ENCODE data around the gene TMEM52B. TPM values are rescaled to one million over a fixed set of nuclear protein-coding genes. Genes with fewer than 3 reads are reported as not detected.

TMEM52B gene
- total RNA-seq, 1 donor from 2014 or later = not detected

DNA sequence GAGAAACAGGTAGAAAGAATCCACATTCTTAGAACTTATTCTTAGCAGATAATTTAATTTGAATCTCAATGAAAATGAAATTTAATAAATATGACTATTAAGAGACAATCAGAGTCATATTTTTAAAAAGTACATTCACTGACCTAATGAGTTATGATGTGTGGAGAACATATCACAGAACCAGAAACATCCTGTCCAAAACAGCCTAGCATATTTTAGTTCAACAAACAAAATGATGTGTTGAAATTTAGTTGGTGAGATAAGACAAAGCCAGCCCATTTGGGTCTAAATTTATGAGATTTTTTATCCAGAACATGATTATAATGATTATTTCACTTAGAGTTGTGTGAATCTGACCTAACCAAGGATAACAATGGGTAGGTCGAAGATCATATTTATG is 59.7 kb downstream of the TMEM52B start:
- Mint-ChIP-seq H3K27ac (ENCODE audit: unreplicated experiment) (no peak overlapping the region), H3K27me3 (ENCODE audit: low read depth) (no peaks in the 10 kb centered on the region), H3K9me3 (peaks cover 10% of the 10 kb centered on the region), H3K36me3 (ENCODE audit: low read depth) (peaks cover 9% of the 10 kb centered on the region), H3K4me1 (no peaks in the 10 kb centered on the region), H3K4me3 (no peak overlapping the region)
- DNase-seq (ENCODE audit: low read depth, low spot score) = no peak
- TF ChIP-seq, protein P1, sequence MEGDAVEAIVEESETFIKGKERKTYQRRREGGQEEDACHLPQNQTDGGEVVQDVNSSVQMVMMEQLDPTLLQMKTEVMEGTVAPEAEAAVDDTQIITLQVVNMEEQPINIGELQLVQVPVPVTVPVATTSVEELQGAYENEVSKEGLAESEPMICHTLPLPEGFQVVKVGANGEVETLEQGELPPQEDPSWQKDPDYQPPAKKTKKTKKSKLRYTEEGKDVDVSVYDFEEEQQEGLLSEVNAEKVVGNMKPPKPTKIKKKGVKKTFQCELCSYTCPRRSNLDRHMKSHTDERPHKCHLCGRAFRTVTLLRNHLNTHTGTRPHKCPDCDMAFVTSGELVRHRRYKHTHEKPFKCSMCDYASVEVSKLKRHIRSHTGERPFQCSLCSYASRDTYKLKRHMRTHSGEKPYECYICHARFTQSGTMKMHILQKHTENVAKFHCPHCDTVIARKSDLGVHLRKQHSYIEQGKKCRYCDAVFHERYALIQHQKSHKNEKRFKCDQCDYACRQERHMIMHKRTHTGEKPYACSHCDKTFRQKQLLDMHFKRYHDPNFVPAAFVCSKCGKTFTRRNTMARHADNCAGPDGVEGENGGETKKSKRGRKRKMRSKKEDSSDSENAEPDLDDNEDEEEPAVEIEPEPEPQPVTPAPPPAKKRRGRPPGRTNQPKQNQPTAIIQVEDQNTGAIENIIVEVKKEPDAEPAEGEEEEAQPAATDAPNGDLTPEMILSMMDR (conservative IDR thresholded peaks at IDR 0.05) = no peak

DNA sequence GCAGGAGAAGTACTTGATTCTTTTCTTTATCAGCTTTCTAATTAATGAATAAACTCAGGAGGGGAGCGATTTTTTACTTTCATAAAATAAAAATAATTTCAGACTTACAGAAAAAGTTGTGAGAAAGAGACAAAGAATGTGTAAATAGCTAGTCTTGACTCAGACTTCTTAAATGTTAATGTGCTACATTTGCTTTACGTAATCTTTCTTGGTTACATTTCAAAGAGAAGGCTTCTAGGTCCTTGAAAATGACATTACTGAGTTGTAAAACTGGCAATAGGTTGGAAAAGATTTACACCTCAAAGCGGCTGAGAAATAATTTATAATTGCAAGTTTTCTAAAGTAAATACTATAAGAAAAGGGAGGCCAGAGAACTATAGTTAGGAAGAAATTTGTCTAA is 62.5 kb downstream of the TMEM52B start:
- no peaks in the 10 kb centered on the region for H3K4me1 Mint-ChIP-seq
- H3K27ac Mint-ChIP-seq (ENCODE audit: unreplicated experiment) = no peak overlapping the region
- H3K27me3 Mint-ChIP-seq (ENCODE audit: low read depth) = no peaks in the 10 kb centered on the region
- TF ChIP-seq, protein P1 (conservative IDR thresholded peaks at IDR 0.05) = no peak
- no peaks in the 10 kb centered on the region for H3K9me3 Mint-ChIP-seq
- DNase-seq (ENCODE audit: low read depth, low spot score) = no peak
- H3K36me3 Mint-ChIP-seq (ENCODE audit: low read depth) = no peaks in the 10 kb centered on the region
- no peak overlapping the region for H3K4me3 Mint-ChIP-seq

Other genes starting within 250 kb of the TMEM52B start
- not detected in 2 replicates for gene CLEC2A, start 246.7 kb upstream of the TMEM52B start, total RNA-seq
- gene CLEC12A, start 207.6 kb upstream of the TMEM52B start, total RNA-seq = not detected in 2 replicates
- gene CLEC1B, start 179.9 kb upstream of the TMEM52B start, total RNA-seq = not detected in 2 replicates
- gene CLEC12B, start 168.4 kb upstream of the TMEM52B start, total RNA-seq = not detected in 2 replicates
- gene CLEC9A, start 148.3 kb upstream of the TMEM52B start, total RNA-seq = not detected in 2 replicates
- gene CLEC1A, start 80.0 kb upstream of the TMEM52B start, total RNA-seq = not detected in 2 replicates
- gene CLEC7A, start 48.8 kb upstream of the TMEM52B start, total RNA-seq = not detected in 2 replicates
- gene OLR1, start 6.9 kb upstream of the TMEM52B start, total RNA-seq = not detected in 2 replicates
- gene GABARAPL1, start 33.8 kb downstream of the TMEM52B start, total RNA-seq = 16.0 and 17.4 TPM in 2 replicates
- 0.12 TPM in 1 of 2 replicates, not detected in the other for gene KLRD1, start 128.8 kb downstream of the TMEM52B start, total RNA-seq
- not detected in 2 replicates for gene KLRK1, start 211.0 kb downstream of the TMEM52B start, total RNA-seq
- gene KLRC4, start 230.7 kb downstream of the TMEM52B start, total RNA-seq = not detected in 2 replicates
- gene KLRC3, start 241.6 kb downstream of the TMEM52B start, total RNA-seq = not detected in 2 replicates